ENCODE results near the gene CHL1.

DNA sequence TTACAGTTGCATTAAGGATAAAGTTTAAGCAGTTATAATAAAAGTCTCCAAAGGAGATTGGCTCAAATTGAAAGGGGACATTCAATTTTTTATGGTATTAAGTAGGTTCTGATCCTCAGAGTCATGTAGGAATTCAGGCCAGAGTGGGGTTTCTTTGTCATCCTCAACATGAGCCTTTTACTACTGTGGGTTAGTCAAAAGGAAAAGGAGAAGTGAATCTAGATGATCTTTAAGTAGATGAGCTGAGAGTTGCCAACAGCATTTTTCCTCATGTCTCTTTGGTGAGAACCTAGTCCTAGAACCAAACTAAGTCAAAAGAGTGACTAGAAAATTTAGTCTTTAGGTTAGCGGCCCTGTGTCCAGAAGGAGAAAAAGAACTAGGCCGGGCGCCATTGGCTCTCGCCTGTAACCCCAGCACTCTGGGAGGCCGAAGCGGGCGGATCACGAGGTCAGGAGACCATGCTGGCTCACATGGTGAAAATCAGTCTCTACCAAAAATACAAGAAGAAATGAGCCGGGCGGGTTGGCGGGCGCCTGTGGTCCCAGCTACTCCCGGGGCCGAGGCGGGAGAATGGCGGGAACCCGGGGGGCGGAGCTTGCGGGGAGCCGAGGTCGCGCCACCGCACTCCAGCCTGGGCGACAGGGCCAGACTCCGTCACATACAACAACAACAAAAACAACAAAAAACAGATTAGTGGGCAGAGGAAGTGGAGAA is 4.2 kb upstream of the CHL1 start:
- TF ChIP-seq, protein P1, sequence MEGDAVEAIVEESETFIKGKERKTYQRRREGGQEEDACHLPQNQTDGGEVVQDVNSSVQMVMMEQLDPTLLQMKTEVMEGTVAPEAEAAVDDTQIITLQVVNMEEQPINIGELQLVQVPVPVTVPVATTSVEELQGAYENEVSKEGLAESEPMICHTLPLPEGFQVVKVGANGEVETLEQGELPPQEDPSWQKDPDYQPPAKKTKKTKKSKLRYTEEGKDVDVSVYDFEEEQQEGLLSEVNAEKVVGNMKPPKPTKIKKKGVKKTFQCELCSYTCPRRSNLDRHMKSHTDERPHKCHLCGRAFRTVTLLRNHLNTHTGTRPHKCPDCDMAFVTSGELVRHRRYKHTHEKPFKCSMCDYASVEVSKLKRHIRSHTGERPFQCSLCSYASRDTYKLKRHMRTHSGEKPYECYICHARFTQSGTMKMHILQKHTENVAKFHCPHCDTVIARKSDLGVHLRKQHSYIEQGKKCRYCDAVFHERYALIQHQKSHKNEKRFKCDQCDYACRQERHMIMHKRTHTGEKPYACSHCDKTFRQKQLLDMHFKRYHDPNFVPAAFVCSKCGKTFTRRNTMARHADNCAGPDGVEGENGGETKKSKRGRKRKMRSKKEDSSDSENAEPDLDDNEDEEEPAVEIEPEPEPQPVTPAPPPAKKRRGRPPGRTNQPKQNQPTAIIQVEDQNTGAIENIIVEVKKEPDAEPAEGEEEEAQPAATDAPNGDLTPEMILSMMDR (IDR thresholded peaks at IDR 0.05) = no peak
- no peak for TF ChIP-seq EZH2 (IDR thresholded peaks at IDR 0.05)
